H1 (cell line): ENCODE results near the gene FRMD4A.

ENCODE experiments used
- CTCF ChIP-seq, 3 experiments: IDR thresholded peaks; 1 replicate in 2 of 3; 2 replicates in 1 of 3; pipeline versions ENCODE4 v1.5.1 to v1.6.1; 2011; ENCODE audit warnings: low read length in 3 of 3, mild to moderate bottlenecking in 3 of 3, inconsistent platforms in 2 of 3, low read depth in 1 of 3, moderate library complexity in 1 of 3; ENCODE audit not compliant: insufficient read depth in 1 of 3; ENCODE audit errors: control extremely low read depth in 1 of 3
- EZH2 ChIP-seq: fragments of 200-600 bp; sonication (generic); IDR thresholded peaks from 2 replicates; pipeline ENCODE4 v1.7.1; 2012; ENCODE audit warnings: low read depth, mild to moderate bottlenecking, moderate library complexity, low read length, inconsistent platforms; ENCODE audit not compliant: severe bottlenecking
- POLR2A ChIP-seq, 2 experiments: IDR thresholded peaks; 1 replicate in 1 of 2; 2 replicates in 1 of 2; pipeline ENCODE4 v1.6.1; 2011; ENCODE audit warnings: low read depth in 2 of 2, low read length in 2 of 2, mild to moderate bottlenecking in 2 of 2; ENCODE audit errors: control extremely low read depth in 1 of 2

GRCh38 chr10:14087566-14087965 lies 243.2 kb downstream of the FRMD4A start:
- TF ChIP-seq EZH2 (no peak), POLR2A (IDR thresholded peaks at IDR 0.05; ENCODE audit: control extremely low read depth in 1 of 2, low read depth in 2 of 2, low read length in 2 of 2) (no peak), CTCF (IDR thresholded peaks at IDR 0.05; ENCODE audit: control extremely low read depth in 1 of 3, insufficient read depth in 1 of 3, low read depth in 1 of 3, low read length in 3 of 3) (no peak)
